Loucy (cell line): ENCODE data around the gene ELAVL2.

Experiments used
- H2AFZ ChIP-seq: fragments of 200-600 bp; sonication (generic); 2 replicates; pipeline ENCODE4 v1.6.0; 2016; ENCODE audit warnings: antibody characterized with exemption, mild to moderate bottlenecking, low read length, moderate library complexity
- H3F3A ChIP-seq: fragments of 200-600 bp; 2 replicates; pipeline ENCODE4 v1.6.0; 2016; ENCODE audit warnings: antibody characterized with exemption, low read depth, mild to moderate bottlenecking
- H3K27me3 ChIP-seq: fragments of 200-600 bp; sonication (generic); 2 replicates; pipeline ENCODE4 v1.6.1; 2014; ENCODE audit warnings: low read length, mild to moderate bottlenecking; ENCODE audit not compliant: insufficient read depth, poor library complexity, severe bottlenecking
- H3K36me3 ChIP-seq: fragments of 200-600 bp; sonication (generic); 2 replicates; pipeline ENCODE4 v1.6.1; 2016; ENCODE audit warnings: low read length; ENCODE audit not compliant: insufficient read depth
- H3K4me1 ChIP-seq: fragments of 200-600 bp; sonication (generic); 2 replicates; pipeline ENCODE4 v1.5.1; 2014; ENCODE audit warnings: low read length, mild to moderate bottlenecking; ENCODE audit not compliant: insufficient read depth, poor library complexity, severe bottlenecking
- H3K4me2 ChIP-seq: fragments of 200-600 bp; sonication (generic); 2 replicates; pipeline ENCODE4 v1.6.0; 2014; ENCODE audit warnings: antibody characterized with exemption, low read length, low read depth, mild to moderate bottlenecking; ENCODE audit not compliant: poor library complexity, severe bottlenecking
- H3K4me3 ChIP-seq: fragments of 200-600 bp; sonication (generic); 2 replicates; pipeline ENCODE4 v1.5.1; 2014; ENCODE audit warnings: low read length, mild to moderate bottlenecking, mixed read lengths; ENCODE audit not compliant: poor library complexity, severe bottlenecking
- H3K79me2 ChIP-seq: fragments of 200-600 bp; sonication (generic); 2 replicates; pipeline ENCODE4 v1.6.1; 2014; ENCODE audit warnings: low read length; ENCODE audit not compliant: insufficient read depth
- H3K9ac ChIP-seq: fragments of 200-600 bp; sonication (generic); 2 replicates; pipeline ENCODE4 v1.6.0; 2014; ENCODE audit warnings: mild to moderate bottlenecking, low read depth, low read length, moderate library complexity; ENCODE audit not compliant: poor library complexity, severe bottlenecking
- H3K9me2 ChIP-seq: fragments of 200-600 bp; sonication (generic); replicated peaks from 2 replicates; pipeline ENCODE4 v1.6.1; 2016; ENCODE audit warnings: low read depth, low read length, mixed read lengths
- H3K9me3 ChIP-seq: fragments of 200-600 bp; sonication (generic); 2 replicates; pipeline ENCODE4 v1.6.1; 2014; ENCODE audit warnings: mild to moderate bottlenecking, antibody characterized with exemption, low read length, low read depth; ENCODE audit not compliant: insufficient read depth
- H4K20me1 ChIP-seq: fragments of 200-600 bp; sonication (generic); 2 replicates; pipeline ENCODE4 v1.6.0; 2014; ENCODE audit warnings: antibody characterized with exemption, low read length, mild to moderate bottlenecking; ENCODE audit not compliant: insufficient read depth, poor library complexity, severe bottlenecking
- CTCF ChIP-seq: fragments of 200-600 bp; sonication (generic); conservative IDR thresholded peaks from 2 replicates; pipeline ENCODE4 v1.5.1; 2014; ENCODE audit warnings: mild to moderate bottlenecking, antibody characterized with exemption, low read length
- EZH2phosphoT487 ChIP-seq: fragments of 200-600 bp; IDR thresholded peaks from 2 replicates; pipeline ENCODE4 v1.6.1; 2018; ENCODE audit warnings: antibody characterized with exemption, mild to moderate bottlenecking, moderate library complexity, borderline replicate concordance

ELAVL2 gene

DNA sequence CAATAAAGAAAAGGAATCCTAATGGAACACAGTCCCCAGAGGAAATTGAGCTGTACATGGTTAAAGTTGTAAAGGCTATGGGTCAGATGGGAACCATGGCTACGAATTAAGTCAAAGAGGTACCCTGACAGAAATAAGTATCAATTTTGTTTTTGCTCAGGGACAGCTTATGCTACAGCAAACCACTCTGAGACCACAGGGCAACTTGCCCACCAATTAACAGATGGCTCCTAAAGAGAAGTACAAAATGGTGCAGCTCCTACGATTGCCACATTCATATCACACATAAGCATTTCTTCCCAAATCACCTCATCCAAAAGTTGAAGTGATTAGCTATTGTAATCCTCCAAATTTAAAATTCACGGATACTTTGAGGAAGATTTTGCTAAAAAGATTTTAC is 83.0 kb downstream of the ELAVL2 start:
- H3K27me3 ChIP-seq = no peaks in the 10 kb centered on the region
- no peaks in the 10 kb centered on the region for H3K36me3 ChIP-seq
- H3K4me1 ChIP-seq = no peaks in the 10 kb centered on the region
- no peak overlapping the region for H3K4me2 ChIP-seq
- no peaks in the 10 kb centered on the region; the same call in 1 of the 2 replicates for H3K9me2 ChIP-seq
- no peaks in the 10 kb centered on the region for H4K20me1 ChIP-seq
- H3F3A ChIP-seq = no peaks in the 10 kb centered on the region
- no peaks in the 10 kb centered on the region for H3K79me2 ChIP-seq
- no peaks in the 10 kb centered on the region for H3K9me3 ChIP-seq
- H3K4me3 ChIP-seq = no peak overlapping the region
- H2AFZ ChIP-seq = no peak overlapping the region
- TF ChIP-seq EZH2phosphoT487 (no peak), CTCF (no peak)
- H3K9ac ChIP-seq = no peak overlapping the region

DNA sequence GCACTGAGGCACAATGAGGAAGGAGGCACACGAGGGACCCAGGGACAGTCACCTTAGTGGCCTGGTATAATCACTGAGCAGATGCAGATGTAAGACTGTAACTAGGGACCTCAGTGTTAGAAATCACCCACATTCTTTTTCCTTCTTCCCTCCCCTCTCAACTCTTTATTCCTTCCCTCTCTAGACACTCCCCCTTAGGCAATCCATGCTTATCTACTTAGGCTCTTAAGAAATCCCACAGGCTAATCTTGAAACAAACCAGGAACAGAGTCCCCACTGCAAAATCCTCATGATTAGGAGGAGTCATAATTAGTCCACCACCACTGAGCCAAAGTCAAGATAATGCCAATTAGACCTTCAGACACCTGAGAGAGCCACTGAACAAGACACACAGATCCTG is 84.7 kb downstream of the ELAVL2 start:
- Histone ChIP-seq H3K36me3 (no peaks in the 10 kb centered on the region), H3K9me3 (no peaks in the 10 kb centered on the region), H3F3A (no peaks in the 10 kb centered on the region), H4K20me1 (no peaks in the 10 kb centered on the region), H3K9ac (no peak overlapping the region), H2AFZ (no peak overlapping the region), H3K4me3 (no peak overlapping the region), H3K9me2 (no peaks in the 10 kb centered on the region; the same call in 1 of the 2 replicates), H3K4me2 (no peak overlapping the region), H3K79me2 (no peaks in the 10 kb centered on the region), H3K4me1 (no peaks in the 10 kb centered on the region), H3K27me3 (no peaks in the 10 kb centered on the region)
- TF ChIP-seq CTCF (no peak), EZH2phosphoT487 (no peak)

DNA sequence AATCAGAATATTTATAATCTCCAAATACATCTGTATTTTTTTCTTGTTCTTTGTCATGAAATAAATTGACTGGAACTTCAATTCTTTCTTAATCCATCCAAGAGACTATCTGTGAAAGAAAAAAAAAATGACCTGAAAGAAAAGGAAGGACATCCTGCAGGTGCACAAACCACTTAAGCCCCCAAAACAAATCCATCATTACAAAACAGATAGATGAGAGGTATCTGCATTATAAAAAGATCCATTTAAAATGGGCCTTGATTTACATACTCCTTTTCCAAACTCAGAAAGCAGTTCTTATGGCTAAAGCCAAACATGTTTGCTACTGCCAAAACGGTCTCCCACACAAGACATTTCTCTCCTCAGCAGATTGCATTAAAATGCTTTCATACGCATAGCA is 85.5 kb downstream of the ELAVL2 start:
- Histone ChIP-seq H3K9me2 (no peaks in the 10 kb centered on the region; the same call in 1 of the 2 replicates), H4K20me1 (no peaks in the 10 kb centered on the region), H3K36me3 (no peaks in the 10 kb centered on the region), H2AFZ (no peak overlapping the region), H3K27me3 (no peaks in the 10 kb centered on the region), H3K4me2 (no peak overlapping the region), H3K9ac (no peak overlapping the region), H3K79me2 (no peaks in the 10 kb centered on the region), H3K4me1 (no peaks in the 10 kb centered on the region), H3F3A (no peaks in the 10 kb centered on the region), H3K9me3 (no peaks in the 10 kb centered on the region), H3K4me3 (no peak overlapping the region)
- TF ChIP-seq CTCF (no peak), EZH2phosphoT487 (no peak)
